Stomach (tissue), 9 donors: ENCODE measurements around the gene GNAI1. TPM values are rescaled to one million over a fixed set of nuclear protein-coding genes. Genes with fewer than 3 reads are reported as not detected.

Experiments used
- DNase-seq, 2 donors: peaks; one replicate each; pipeline versions ENCODE4 v3.0.0 to v3.0.0-alpha.2; 2013 to 2019
- H3K27ac ChIP-seq, 5 donors: fragments of 200-600 bp in 4 of 5; sonication (generic) in 4 of 5; one replicate each; pipeline ENCODE4 v1.5.1; 2013 to 2019; ENCODE audit warnings: mild to moderate bottlenecking in 1 of 5, moderate library complexity in 1 of 5
- H3K27me3 ChIP-seq, 3 donors: fragments of 200-600 bp; sonication (generic); one replicate each; pipeline ENCODE4 v1.5.1; 2017 to 2019; ENCODE audit warnings: mixed run types in 1 of 3
- H3K36me3 ChIP-seq, 4 donors: fragments of 200-600 bp; sonication (generic); 1 replicate in 3 of 4; 2 replicates in 1 of 4; pipeline ENCODE4 v1.5.1; 2016 to 2019
- H3K4me1 ChIP-seq, 4 donors: fragments of 200-600 bp; sonication (generic); one replicate each; pipeline ENCODE4 v1.5.1; 2016 to 2019
- H3K4me3 ChIP-seq, 4 donors: fragments of 200-600 bp; sonication (generic) in 3 of 4; one replicate each; pipeline ENCODE4 v1.5.1; 2016 to 2019; ENCODE audit warnings: mild to moderate bottlenecking in 1 of 4
- H3K9me3 ChIP-seq, 4 donors: fragments of 200-600 bp; sonication (generic); one replicate each; pipeline ENCODE4 v1.5.1; 2016 to 2019
- CTCF ChIP-seq, 7 experiments: fragments of 450-650 bp in 4 of 7; fragments of 200-600 bp in 3 of 7; sonication (generic) in 3 of 7; IDR thresholded peaks; one replicate each; pipeline ENCODE4 v1.5.1; 2016 to 2019; ENCODE audit warnings: antibody characterized with exemption in 7 of 7, control low read depth in 2 of 7, mild to moderate bottlenecking in 1 of 7
- EP300 ChIP-seq: sonication (generic); formaldehyde crosslinking; IDR thresholded peaks from one replicate; pipeline ENCODE4 v1.6.1; 2017; ENCODE audit warnings: antibody characterized with exemption
- POLR2A ChIP-seq, 4 donors: fragments of 450-650 bp; IDR thresholded peaks; one replicate each; pipeline ENCODE4 v1.6.1; 2016; ENCODE audit warnings: antibody characterized with exemption in 4 of 4, control low read depth in 2 of 4, mild to moderate bottlenecking in 1 of 4, moderate library complexity in 1 of 4
- POLR2AphosphoS5 ChIP-seq, 3 donors: sonication (generic); formaldehyde crosslinking; IDR thresholded peaks; one replicate each; pipeline ENCODE4 v1.6.1; 2016; ENCODE audit warnings: antibody characterized with exemption in 3 of 3
- WGBS, 5 donors: extraction: QIAGEN DNeasy Blood & Tissue Kit in 3 of 5; methylation state at CpG; one replicate each; pipeline versions ENCODE4 v1.1.5 to v1.1.7; 2013 to 2018; 5-methylcytosine and 5-hydroxymethylcytosine counted together
- intact Hi-C: fragments of 100-400 bp; cut with DNase I; formaldehyde crosslinking; loops from one replicate; pipeline ENCODE4 v1.15.1; 2023; ENCODE audit warnings: low total_unique reads
- polyA plus RNA-seq, 3 donors: library from polyadenylated mRNA; stranded (reverse); fragments of 200-250 nt; gene quantifications; one replicate each; pipeline ENCODE4 v1.2.3, GENCODE V29; 2013
- total RNA-seq, 5 donors: library from RNA; depleted of rRNA; stranded (reverse); fragments of >200 nt; gene quantifications; one replicate each; pipeline versions ENCODE4 v1.1.0 to v1.2.3, GENCODE V29; 2014 to 2016
- donor health status: healthy with polysubstance abuse.
- donor health status: Bipolar disorder and iron deficiency.
- donor health status: healthy.

The GNAI1 gene
- total and polyA plus RNA-seq, 8 donors: 2.6 to 62.4 (median 27.5) TPM

- no peak for TF ChIP-seq POLR2AphosphoS5 (IDR thresholded peaks at IDR 0.05)
- 66 to 83% (median 77%) methylated on average over 2 of the region's 2 CpGs for WGBS, 5 donors
- peak overlapping the region in 1 of 5 donors; percentile 4 for H3K27ac ChIP-seq
- no peaks in the 10 kb centered on the region for H3K36me3 ChIP-seq
- no peaks in the 10 kb centered on the region for H3K9me3 ChIP-seq
- DNase-seq: no peak
- H3K4me3 ChIP-seq: no peak overlapping the region
- H3K27me3 ChIP-seq: no peaks in the 10 kb centered on the region
- peaks cover 32 to 93% (median 65%) of the 10 kb centered on the region in 4 donors for H3K4me1 ChIP-seq
- intact Hi-C loops: no loop called here
These were observed 6.7 kb downstream of the GNAI1 start for GRCh38 chr7:80141376-80141775.

GRCh38 chr7:80142853-80143580 is 8.4 kb downstream of the GNAI1 start:
- intact Hi-C loops: no loop called here
- Histone ChIP-seq H3K27me3 (no peaks in the 10 kb centered on the region), H3K27ac (no peak overlapping the region), H3K9me3 (no peaks in the 10 kb centered on the region), H3K4me3 (no peak overlapping the region), H3K4me1 (peaks cover 34 to 91% (median 68%) of the 10 kb centered on the region in 4 donors), H3K36me3 (no peaks in the 10 kb centered on the region)
- 41 to 83% (median 67%) methylated on average over 1 of the region's 1 CpG for WGBS, 5 donors
- TF ChIP-seq EP300 (no peak), POLR2A (IDR thresholded peaks at IDR 0.05) (no peak), CTCF (IDR thresholded peaks at IDR 0.05) (no peak), POLR2AphosphoS5 (IDR thresholded peaks at IDR 0.05) (no peak)
- DNase-seq: no peak

GRCh38 chr7:80145780-80146422 is 11.3 kb downstream of the GNAI1 start:
- H3K4me3 ChIP-seq: no peak overlapping the region
- no peaks in the 10 kb centered on the region for H3K36me3 ChIP-seq
- H3K27me3 ChIP-seq: no peaks in the 10 kb centered on the region
- WGBS, 5 donors: 17 to 44% (median 26%) methylated on average over 3 of the region's 3 CpGs
- H3K9me3 ChIP-seq: no peaks in the 10 kb centered on the region
- peak in 1 of 2 donors; percentile 49 for DNase-seq
- peak overlapping the region; percentile 8 to 74 (median 11) for H3K27ac ChIP-seq
- TF ChIP-seq CTCF (IDR thresholded peaks at IDR 0.05): no peak
- H3K4me1 ChIP-seq: peaks cover 17 to 81% (median 57%) of the 10 kb centered on the region in 4 donors
- intact Hi-C loops: no loop called here

- Histone ChIP-seq H3K36me3 (no peaks in the 10 kb centered on the region), H3K27me3 (no peaks in the 10 kb centered on the region), H3K9me3 (no peaks in the 10 kb centered on the region), H3K27ac (peak overlapping the region in 2 of 5 donors; percentile 9 to 69), H3K4me3 (no peak overlapping the region), H3K4me1 (peaks cover 20 to 81% (median 62%) of the 10 kb centered on the region in 4 donors)
- no peak for DNase-seq
- intact Hi-C loops: no loop called here
- TF ChIP-seq EP300 (no peak), POLR2AphosphoS5 (IDR thresholded peaks at IDR 0.05) (no peak), CTCF (IDR thresholded peaks at IDR 0.05) (no peak), POLR2A (IDR thresholded peaks at IDR 0.05) (no peak)
- 42 to 69% (median 54%) methylated on average over 4 of the region's 4 CpGs for WGBS, 5 donors
These were observed 12.0 kb downstream of the GNAI1 start for GRCh38 chr7:80146545-80147182.
